SK-N-MC (cell line): ENCODE measurements around the gene PTPN22.

Experiments
- DNase-seq: peaks from one replicate; pipeline ENCODE4 v3.0.0-alpha.2; 2011; ENCODE audit warnings: low read depth, low spot score
- H3K27ac ChIP-seq: fragments of 200-600 bp; sonication (generic); 2 replicates; pipeline ENCODE4 v1.5.1; 2016; ENCODE audit warnings: mixed run types
- H3K36me3 ChIP-seq: fragments of 200-600 bp; sonication (generic); 2 replicates; pipeline ENCODE4 v1.6.1; 2017; ENCODE audit warnings: antibody characterized with exemption, low read length, mixed read lengths; ENCODE audit not compliant: insufficient read depth
- H3K4me3 ChIP-seq: fragments of 200-600 bp; sonication (generic); 2 replicates; pipeline ENCODE4 v1.5.1; 2016
- H3K9ac ChIP-seq: fragments of 200-600 bp; sonication (generic); 2 replicates; pipeline ENCODE4 v1.8.0; 2017; ENCODE audit warnings: mixed run types, mixed read lengths; ENCODE audit not compliant: insufficient read length
- H3K9me3 ChIP-seq: fragments of 200-600 bp; sonication (generic); 2 replicates; pipeline ENCODE4 v1.6.1; 2017; ENCODE audit warnings: low read depth, mild to moderate bottlenecking, antibody characterized with exemption, low read length, moderate library complexity, mixed read lengths
- EZH2 ChIP-seq: fragments of 200-600 bp; sonication (generic); IDR thresholded peaks from one replicate; pipeline ENCODE4 v1.6.1; 2017; ENCODE audit warnings: antibody characterized with exemption
- FOXP2 ChIP-seq: optimal IDR thresholded peaks from 2 replicates; pipeline ENCODE3; 2011; ENCODE audit warnings: mild to moderate bottlenecking, moderate library complexity; ENCODE audit not compliant: insufficient read depth; ENCODE audit errors: extremely low read length, control extremely low read depth
- POLR2AphosphoS5 ChIP-seq: IDR thresholded peaks from 2 replicates; pipeline ENCODE4 v1.6.1; 2012; ENCODE audit warnings: mild to moderate bottlenecking, low read depth, low read length, borderline replicate concordance

PTPN22 gene

GRCh38 chr1:113893267-113893666 lies 21.8 kb upstream of the PTPN22 start:
- TF ChIP-seq POLR2AphosphoS5 (no peak), FOXP2 (no peak), EZH2 (no peak)
- Histone ChIP-seq H3K36me3 (peaks cover 40% of the 10 kb centered on the region), H3K9ac (no peak overlapping the region), H3K4me3 (no peak overlapping the region), H3K27ac (no peak overlapping the region), H3K9me3 (no peaks in the 10 kb centered on the region)
- no peak for DNase-seq

GRCh38 chr1:113891631-113892220 lies 20.2 kb upstream of the PTPN22 start:
- 0 out of 2 replicates have a peak overlapping the region, but pooled peaks have one; percentile 32 for H3K27ac ChIP-seq
- peaks cover 27% of the 10 kb centered on the region for H3K36me3 ChIP-seq
- H3K4me3 ChIP-seq: no peak overlapping the region
- H3K9me3 ChIP-seq: no peaks in the 10 kb centered on the region
- H3K9ac ChIP-seq: no peak overlapping the region
- TF ChIP-seq FOXP2: no peak
- TF ChIP-seq EZH2: no peak
- no peak for TF ChIP-seq POLR2AphosphoS5
- no peak for DNase-seq

- no peak for DNase-seq
- TF ChIP-seq POLR2AphosphoS5: no peak
- no peak for TF ChIP-seq FOXP2
- no peak for TF ChIP-seq EZH2
Observed at GRCh38 chr1:113890816-113891215, 19.3 kb upstream of the PTPN22 start.

GRCh38 chr1:113887402-113888175 lies 16.1 kb upstream of the PTPN22 start, which contains the start of gene BCL2L15:
BCL2L15 (minus strand) TSS chr1:113887581; CDS start chr1:113887375, 206 bp downstream.
- Histone ChIP-seq H3K27ac (no peak within 1 kb of the TSS), H3K9ac (no peak within 1 kb of the TSS), H3K36me3 (no peaks in the 10 kb centered on the region), H3K4me3 (no peak within 1 kb of the TSS), H3K9me3 (no peaks in the 10 kb centered on the region)
- no peak for TF ChIP-seq EZH2
- TF ChIP-seq FOXP2: no peak
- no peak for TF ChIP-seq POLR2AphosphoS5
- DNase-seq: no peak

More at GRCh38 chr1:113890816-113891215, 19.3 kb upstream of the PTPN22 start:
- no peak overlapping the region for H3K27ac ChIP-seq
- H3K9me3 ChIP-seq: no peaks in the 10 kb centered on the region
- H3K4me3 ChIP-seq: no peak overlapping the region
- H3K9ac ChIP-seq: no peak overlapping the region
- H3K36me3 ChIP-seq: peaks cover 18% of the 10 kb centered on the region

- H3K36me3 ChIP-seq: no peaks in the 10 kb centered on the region
- H3K27ac ChIP-seq: no peak overlapping the region
- DNase-seq: no peak
- no peak for TF ChIP-seq POLR2AphosphoS5
- TF ChIP-seq FOXP2: no peak
- TF ChIP-seq EZH2: no peak
- H3K9me3 ChIP-seq: no peaks in the 10 kb centered on the region
- H3K4me3 ChIP-seq: no peak overlapping the region
- no peak overlapping the region for H3K9ac ChIP-seq
Observed at GRCh38 chr1:113886417-113887401, 15.2 kb upstream of the PTPN22 start.

- TF ChIP-seq POLR2AphosphoS5 (no peak), EZH2 (no peak)
- peak overlapping the region; percentile 88; the same call in 1 of the 2 replicates for H3K27ac ChIP-seq
- no peak overlapping the region for H3K9ac ChIP-seq
- H3K36me3 ChIP-seq: no peaks in the 10 kb centered on the region
- H3K9me3 ChIP-seq: no peaks in the 10 kb centered on the region
- no peak overlapping the region for H3K4me3 ChIP-seq
- no peak for DNase-seq
Observed at GRCh38 chr1:113881661-113882060, 10.1 kb upstream of the PTPN22 start.

- Histone ChIP-seq H3K9me3 (no peaks in the 10 kb centered on the region), H3K9ac (no peak overlapping the region), H3K4me3 (no peak overlapping the region), H3K36me3 (no peaks in the 10 kb centered on the region), H3K27ac (no peak overlapping the region)
- DNase-seq: no peak
- no peak for TF ChIP-seq POLR2AphosphoS5
- no peak for TF ChIP-seq FOXP2
- no peak for TF ChIP-seq EZH2
Observed at GRCh38 chr1:113879739-113880038, 8.2 kb upstream of the PTPN22 start.

GRCh38 chr1:113876176-113876575 lies 4.7 kb upstream of the PTPN22 start:
- no peak overlapping the region for H3K9ac ChIP-seq
- TF ChIP-seq FOXP2 (no peak), POLR2AphosphoS5 (no peak), EZH2 (no peak)
- no peaks in the 10 kb centered on the region for H3K36me3 ChIP-seq
- H3K9me3 ChIP-seq: no peaks in the 10 kb centered on the region
- H3K27ac ChIP-seq: no peak overlapping the region
- no peak for DNase-seq
- H3K4me3 ChIP-seq: no peak overlapping the region
